ENCODE measurements around the gene HS3ST3A1.

Gene HS3ST3A1

GRCh38 chr17:13462146-13462545 is 139.6 kb downstream of the HS3ST3A1 start:
- Histone ChIP-seq H4K20me1 (ENCODE audit: insufficient read depth, low read length) (no peaks in the 10 kb centered on the region), H3K36me3 (replicated peaks; ENCODE audit: insufficient read depth, low read length) (no peaks in the 10 kb centered on the region), H2AFZ (ENCODE audit: low read length) (no peak overlapping the region), H3F3A (ENCODE audit: insufficient read depth, low read length) (no peaks in the 10 kb centered on the region), H3K4me1 (ENCODE audit: low read length) (no peaks in the 10 kb centered on the region), H3K4me3 (ENCODE audit: low read length) (no peak overlapping the region), H3K27me3 (replicated peaks; ENCODE audit: insufficient read depth, low read length) (no peaks in the 10 kb centered on the region), H3K27ac (ENCODE audit: low read length) (no peak overlapping the region), H3K9me3 (replicated peaks; ENCODE audit: insufficient read depth, low read length) (no peaks in the 10 kb centered on the region), H3K9me2 (replicated peaks; ENCODE audit: insufficient read depth, low read length) (no peaks in the 10 kb centered on the region), H3K9ac (ENCODE audit: low read length) (no peak overlapping the region), H3K4me2 (ENCODE audit: low read depth, low read length) (no peak overlapping the region), H3K79me2 (ENCODE audit: low read length) (no peaks in the 10 kb centered on the region)
- TF ChIP-seq EZH2 (optimal IDR thresholded peaks at IDR 0.05; ENCODE audit: low read depth, low read length) (no peak), EZH2phosphoT487 (IDR thresholded peaks at IDR 0.05; ENCODE audit: low read length) (no peak)
- TF ChIP-seq, protein P1, sequence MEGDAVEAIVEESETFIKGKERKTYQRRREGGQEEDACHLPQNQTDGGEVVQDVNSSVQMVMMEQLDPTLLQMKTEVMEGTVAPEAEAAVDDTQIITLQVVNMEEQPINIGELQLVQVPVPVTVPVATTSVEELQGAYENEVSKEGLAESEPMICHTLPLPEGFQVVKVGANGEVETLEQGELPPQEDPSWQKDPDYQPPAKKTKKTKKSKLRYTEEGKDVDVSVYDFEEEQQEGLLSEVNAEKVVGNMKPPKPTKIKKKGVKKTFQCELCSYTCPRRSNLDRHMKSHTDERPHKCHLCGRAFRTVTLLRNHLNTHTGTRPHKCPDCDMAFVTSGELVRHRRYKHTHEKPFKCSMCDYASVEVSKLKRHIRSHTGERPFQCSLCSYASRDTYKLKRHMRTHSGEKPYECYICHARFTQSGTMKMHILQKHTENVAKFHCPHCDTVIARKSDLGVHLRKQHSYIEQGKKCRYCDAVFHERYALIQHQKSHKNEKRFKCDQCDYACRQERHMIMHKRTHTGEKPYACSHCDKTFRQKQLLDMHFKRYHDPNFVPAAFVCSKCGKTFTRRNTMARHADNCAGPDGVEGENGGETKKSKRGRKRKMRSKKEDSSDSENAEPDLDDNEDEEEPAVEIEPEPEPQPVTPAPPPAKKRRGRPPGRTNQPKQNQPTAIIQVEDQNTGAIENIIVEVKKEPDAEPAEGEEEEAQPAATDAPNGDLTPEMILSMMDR (IDR thresholded peaks at IDR 0.05; ENCODE audit: low read length), result no peak
- DNase-seq, result no peak

DNA sequence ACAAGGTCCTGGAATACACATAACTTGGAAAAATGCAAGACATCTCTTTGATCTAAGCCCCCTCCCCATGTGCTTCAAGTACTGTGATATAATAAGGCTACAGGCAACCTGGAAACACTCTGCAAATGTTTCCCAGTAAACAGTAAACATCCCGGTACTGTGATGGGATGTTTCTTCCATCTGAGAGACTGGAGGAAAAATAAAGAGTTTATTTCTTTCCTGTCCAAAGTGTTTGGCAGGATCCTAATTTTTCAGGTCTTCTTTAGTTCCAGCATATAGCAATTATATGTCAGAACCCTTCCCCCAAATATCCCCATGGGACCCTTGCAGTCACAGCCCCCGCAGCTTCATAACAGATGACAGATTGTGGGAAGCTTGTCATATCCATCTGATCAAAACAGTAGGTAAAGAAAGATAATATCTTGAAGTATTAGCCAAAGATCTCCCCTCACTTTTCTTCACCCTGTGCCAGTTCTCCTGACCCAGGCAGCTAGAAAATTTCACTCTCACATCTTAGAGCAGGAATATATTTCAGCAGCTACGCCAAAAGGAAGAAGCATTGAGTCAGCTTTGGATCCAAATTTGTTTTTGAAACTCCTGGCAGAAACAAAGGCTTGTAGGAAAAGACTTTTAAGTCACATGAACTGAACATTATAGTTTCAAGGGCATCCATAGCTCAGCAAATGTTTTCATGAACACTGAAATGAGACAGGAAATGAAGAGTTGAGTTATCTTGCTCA is 141.3 kb downstream of the HS3ST3A1 start:
- no peak overlapping the region for H3K27ac ChIP-seq (ENCODE audit: low read length)
- no peak for DNase-seq
- H3K4me3 ChIP-seq (ENCODE audit: low read length), result no peak overlapping the region
- no peaks in the 10 kb centered on the region for H3K9me3 ChIP-seq (replicated peaks; ENCODE audit: insufficient read depth, low read length)
- no peaks in the 10 kb centered on the region for H3K27me3 ChIP-seq (replicated peaks; ENCODE audit: insufficient read depth, low read length)
- H3K36me3 ChIP-seq (replicated peaks; ENCODE audit: insufficient read depth, low read length), result no peaks in the 10 kb centered on the region
- TF ChIP-seq EZH2 (optimal IDR thresholded peaks at IDR 0.05; ENCODE audit: low read depth, low read length) (no peak), EZH2phosphoT487 (IDR thresholded peaks at IDR 0.05; ENCODE audit: low read length) (no peak)
- TF ChIP-seq, protein P1 (IDR thresholded peaks at IDR 0.05; ENCODE audit: low read length), result no peak
- no peaks in the 10 kb centered on the region for H3F3A ChIP-seq (ENCODE audit: insufficient read depth, low read length)
- no peaks in the 10 kb centered on the region for H4K20me1 ChIP-seq (ENCODE audit: insufficient read depth, low read length)
- no peak overlapping the region for H3K9ac ChIP-seq (ENCODE audit: low read length)
- H3K79me2 ChIP-seq (ENCODE audit: low read length), result no peaks in the 10 kb centered on the region
- H3K4me1 ChIP-seq (ENCODE audit: low read length), result no peaks in the 10 kb centered on the region
- H3K9me2 ChIP-seq (replicated peaks; ENCODE audit: insufficient read depth, low read length), result no peaks in the 10 kb centered on the region
- no peak overlapping the region for H3K4me2 ChIP-seq (ENCODE audit: low read depth, low read length)
- no peak overlapping the region for H2AFZ ChIP-seq (ENCODE audit: low read length)

DNA sequence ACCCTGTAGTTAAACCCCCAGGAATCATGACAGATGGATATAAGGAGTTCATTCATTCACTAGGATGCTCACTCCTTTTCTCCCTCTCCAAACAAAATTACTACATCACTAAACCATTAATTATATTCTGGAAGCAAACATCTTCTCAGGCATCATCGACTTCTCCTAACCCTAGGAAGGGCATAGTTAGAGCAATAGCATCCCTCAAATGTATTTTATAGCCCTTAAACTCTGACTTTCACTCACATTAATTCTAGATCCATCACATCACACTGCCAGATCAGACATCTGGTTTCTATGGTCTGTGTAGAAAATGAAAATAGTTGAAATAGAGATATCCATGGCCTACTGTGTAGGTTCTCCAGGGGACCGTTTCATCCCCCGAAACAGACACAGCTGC is 143.9 kb downstream of the HS3ST3A1 start:
- H3K36me3 ChIP-seq (replicated peaks; ENCODE audit: insufficient read depth, low read length), result no peaks in the 10 kb centered on the region
- H3K9me2 ChIP-seq (replicated peaks; ENCODE audit: insufficient read depth, low read length), result no peaks in the 10 kb centered on the region
- H3K9ac ChIP-seq (ENCODE audit: low read length), result no peak overlapping the region
- H3K27me3 ChIP-seq (replicated peaks; ENCODE audit: insufficient read depth, low read length), result no peaks in the 10 kb centered on the region
- no peaks in the 10 kb centered on the region for H4K20me1 ChIP-seq (ENCODE audit: insufficient read depth, low read length)
- H3K4me1 ChIP-seq (ENCODE audit: low read length), result no peaks in the 10 kb centered on the region
- H2AFZ ChIP-seq (ENCODE audit: low read length), result no peak overlapping the region
- no peaks in the 10 kb centered on the region for H3K9me3 ChIP-seq (replicated peaks; ENCODE audit: insufficient read depth, low read length)
- H3K4me2 ChIP-seq (ENCODE audit: low read depth, low read length), result no peak overlapping the region
- no peak for DNase-seq
- no peak overlapping the region for H3K27ac ChIP-seq (ENCODE audit: low read length)
- TF ChIP-seq, protein P1 (IDR thresholded peaks at IDR 0.05; ENCODE audit: low read length), result no peak
- no peak for TF ChIP-seq EZH2 (optimal IDR thresholded peaks at IDR 0.05; ENCODE audit: low read depth, low read length)
- no peak for TF ChIP-seq EZH2phosphoT487 (IDR thresholded peaks at IDR 0.05; ENCODE audit: low read length)
- no peaks in the 10 kb centered on the region for H3F3A ChIP-seq (ENCODE audit: insufficient read depth, low read length)
- H3K4me3 ChIP-seq (ENCODE audit: low read length), result no peak overlapping the region
- H3K79me2 ChIP-seq (ENCODE audit: low read length), result no peaks in the 10 kb centered on the region
